ENCODE results near the gene FAM163B.

DNA sequence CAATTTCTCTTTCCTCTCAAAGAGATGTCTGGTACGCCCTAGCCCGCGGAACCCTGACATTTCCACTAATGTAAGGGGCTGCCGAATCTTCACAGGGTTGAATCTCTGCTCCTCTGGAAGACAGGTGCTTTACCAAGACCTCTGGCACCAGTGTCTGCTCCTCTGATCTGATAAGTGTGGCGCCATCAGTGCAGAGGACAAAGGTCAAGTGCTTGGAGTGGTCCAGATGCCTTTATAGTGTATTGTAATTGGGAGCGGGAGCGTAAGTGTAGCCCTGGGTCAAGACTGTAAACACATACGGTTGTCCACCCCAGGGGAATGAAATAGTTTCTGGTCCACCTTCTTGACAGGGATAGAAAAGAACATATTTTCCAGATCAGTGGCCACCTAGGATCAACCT lies 57.0 kb downstream of the FAM163B start:
- TF ChIP-seq, protein P1, sequence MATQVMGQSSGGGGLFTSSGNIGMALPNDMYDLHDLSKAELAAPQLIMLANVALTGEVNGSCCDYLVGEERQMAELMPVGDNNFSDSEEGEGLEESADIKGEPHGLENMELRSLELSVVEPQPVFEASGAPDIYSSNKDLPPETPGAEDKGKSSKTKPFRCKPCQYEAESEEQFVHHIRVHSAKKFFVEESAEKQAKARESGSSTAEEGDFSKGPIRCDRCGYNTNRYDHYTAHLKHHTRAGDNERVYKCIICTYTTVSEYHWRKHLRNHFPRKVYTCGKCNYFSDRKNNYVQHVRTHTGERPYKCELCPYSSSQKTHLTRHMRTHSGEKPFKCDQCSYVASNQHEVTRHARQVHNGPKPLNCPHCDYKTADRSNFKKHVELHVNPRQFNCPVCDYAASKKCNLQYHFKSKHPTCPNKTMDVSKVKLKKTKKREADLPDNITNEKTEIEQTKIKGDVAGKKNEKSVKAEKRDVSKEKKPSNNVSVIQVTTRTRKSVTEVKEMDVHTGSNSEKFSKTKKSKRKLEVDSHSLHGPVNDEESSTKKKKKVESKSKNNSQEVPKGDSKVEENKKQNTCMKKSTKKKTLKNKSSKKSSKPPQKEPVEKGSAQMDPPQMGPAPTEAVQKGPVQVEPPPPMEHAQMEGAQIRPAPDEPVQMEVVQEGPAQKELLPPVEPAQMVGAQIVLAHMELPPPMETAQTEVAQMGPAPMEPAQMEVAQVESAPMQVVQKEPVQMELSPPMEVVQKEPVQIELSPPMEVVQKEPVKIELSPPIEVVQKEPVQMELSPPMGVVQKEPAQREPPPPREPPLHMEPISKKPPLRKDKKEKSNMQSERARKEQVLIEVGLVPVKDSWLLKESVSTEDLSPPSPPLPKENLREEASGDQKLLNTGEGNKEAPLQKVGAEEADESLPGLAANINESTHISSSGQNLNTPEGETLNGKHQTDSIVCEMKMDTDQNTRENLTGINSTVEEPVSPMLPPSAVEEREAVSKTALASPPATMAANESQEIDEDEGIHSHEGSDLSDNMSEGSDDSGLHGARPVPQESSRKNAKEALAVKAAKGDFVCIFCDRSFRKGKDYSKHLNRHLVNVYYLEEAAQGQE (tag by site-specific recombination; IDR thresholded peaks at IDR 0.05) = no peak
- TF ChIP-seq, protein P2, sequence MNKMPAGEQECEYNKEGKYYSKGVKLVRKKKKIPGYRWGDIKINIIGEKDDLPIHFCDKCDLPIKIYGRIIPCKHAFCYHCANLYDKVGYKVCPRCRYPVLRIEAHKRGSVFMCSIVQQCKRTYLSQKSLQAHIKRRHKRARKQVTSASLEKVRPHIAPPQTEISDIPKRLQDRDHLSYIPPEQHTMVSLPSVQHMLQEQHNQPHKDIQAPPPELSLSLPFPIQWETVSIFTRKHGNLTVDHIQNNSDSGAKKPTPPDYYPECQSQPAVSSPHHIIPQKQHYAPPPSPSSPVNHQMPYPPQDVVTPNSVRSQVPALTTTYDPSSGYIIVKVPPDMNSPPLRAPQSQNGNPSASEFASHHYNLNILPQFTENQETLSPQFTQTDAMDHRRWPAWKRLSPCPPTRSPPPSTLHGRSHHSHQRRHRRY (tag by site-specific recombination; IDR thresholded peaks at IDR 0.05) = no peak
- TF ChIP-seq ZNF555 (tag by site-specific recombination; conservative IDR thresholded peaks at IDR 0.05) (no peak), ZNF558 (tag by site-specific recombination; IDR thresholded peaks at IDR 0.05) (no peak), EGR2 (tag by site-specific recombination; IDR thresholded peaks at IDR 0.05; ENCODE audit: low read depth) (no peak), TRIM28 (IDR thresholded peaks at IDR 0.05; ENCODE audit: borderline replicate concordance, low read length) (no peak)
